Coronary artery (tissue), 2 donors: ENCODE data around the gene PWWP3B.

Experiments used
- DNase-seq: peaks from one replicate; pipeline ENCODE4 v3.0.0-alpha.2; 2017; ENCODE audit warnings: low spot score
- H3K27ac ChIP-seq, 2 donors: fragments of 200-600 bp; sonication (generic); one replicate each; pipeline ENCODE4 v1.5.1; 2016 to 2019
- H3K4me3 ChIP-seq: fragments of 200-600 bp; sonication (generic); 2 replicates; pipeline ENCODE4 v1.5.1; 2016; ENCODE audit warnings: mild to moderate bottlenecking, moderate library complexity
- CTCF ChIP-seq: fragments of 200-600 bp; sonication (generic); IDR thresholded peaks from one replicate; pipeline ENCODE4 v1.5.1; 2019; ENCODE audit warnings: antibody characterized with exemption

Gene PWWP3B

GRCh38 chrX:106168107-106168506, at the start of gene PWWP3B:
Gene PWWP3B (plus strand): TSS chrX:106168305. CDS start chrX:106205433, 37,128 bp downstream.
- no peak for TF ChIP-seq CTCF
- no peak within 1 kb of the TSS for H3K27ac ChIP-seq

GRCh38 chrX:106139048-106139447, 29.1 kb upstream of the PWWP3B start:
- H3K4me3 ChIP-seq, result no peak overlapping the region
- DNase-seq, result no peak
- no peak for TF ChIP-seq CTCF
- H3K27ac ChIP-seq, result no peak overlapping the region

More at GRCh38 chrX:106168107-106168506, at the start of gene PWWP3B:
- no peak for DNase-seq
- H3K4me3 ChIP-seq, result no peak within 1 kb of the TSS

GRCh38 chrX:106144755-106145639, 23.1 kb upstream of the PWWP3B start:
- no peak overlapping the region for H3K4me3 ChIP-seq
- no peak overlapping the region for H3K27ac ChIP-seq
- DNase-seq, result no peak
- no peak for TF ChIP-seq CTCF

GRCh38 chrX:106150701-106151100, 17.4 kb upstream of the PWWP3B start:
- no peak overlapping the region for H3K27ac ChIP-seq
- DNase-seq, result no peak
- TF ChIP-seq CTCF, result no peak
- H3K4me3 ChIP-seq, result no peak overlapping the region

- TF ChIP-seq CTCF, result no peak
- H3K27ac ChIP-seq, result no peak overlapping the region
- DNase-seq, result no peak
Observed at GRCh38 chrX:106159861-106160282, 8.2 kb upstream of the PWWP3B start.

GRCh38 chrX:106170318-106170717, 2.2 kb downstream of the PWWP3B start:
- no peak for DNase-seq
- no peak overlapping the region for H3K27ac ChIP-seq
- no peak overlapping the region for H3K4me3 ChIP-seq
- TF ChIP-seq CTCF, result no peak

More at GRCh38 chrX:106159861-106160282, 8.2 kb upstream of the PWWP3B start:
- H3K4me3 ChIP-seq, result no peak overlapping the region

GRCh38 chrX:106171293-106171820, 3.3 kb downstream of the PWWP3B start:
- H3K27ac ChIP-seq, result no peak overlapping the region
- H3K4me3 ChIP-seq, result no peak overlapping the region
- DNase-seq, result no peak
- no peak for TF ChIP-seq CTCF
